NB4 (cell line): ENCODE data around the gene NFU1.

ENCODE experiments used
- CTCF ChIP-seq: IDR thresholded peaks from one replicate; pipeline ENCODE4 v1.5.1; 2012; ENCODE audit warnings: low read depth, low read length
- POLR2A ChIP-seq: IDR thresholded peaks from 2 replicates; pipeline ENCODE4 v1.6.1; 2011; ENCODE audit warnings: mild to moderate bottlenecking; ENCODE audit not compliant: insufficient read length; ENCODE audit errors: extremely low read depth

- no peak for TF ChIP-seq CTCF
- TF ChIP-seq POLR2A: no peak
Measured at GRCh38 chr2:69450735-69451416, 13.6 kb upstream of the NFU1 start.
